HG03457 (cell line): ENCODE measurements around the gene ZNF549.
"Not testable (repeated sequence)": the region's sequence is repeated elsewhere in the genome, so short reads cannot be mapped to it uniquely, and the experiment has no call there.

ENCODE experiments used
- ATAC-seq: cut with Tn5 transposase; IDR thresholded peaks from one replicate; pipeline ENCODE4 v1.9.1; 2021; ENCODE audit warnings: moderate number of reproducible peaks; ENCODE audit not compliant: unreplicated experiment

The ZNF549 gene

GRCh38 chr19:57527136-57527881 is at the start of gene ZNF549:
TSS of gene ZNF549 (plus strand) at chr19:57527356. CDS start at chr19:57527574, 218 bp downstream.
- peak; percentile 89 for ATAC-seq

DNA sequence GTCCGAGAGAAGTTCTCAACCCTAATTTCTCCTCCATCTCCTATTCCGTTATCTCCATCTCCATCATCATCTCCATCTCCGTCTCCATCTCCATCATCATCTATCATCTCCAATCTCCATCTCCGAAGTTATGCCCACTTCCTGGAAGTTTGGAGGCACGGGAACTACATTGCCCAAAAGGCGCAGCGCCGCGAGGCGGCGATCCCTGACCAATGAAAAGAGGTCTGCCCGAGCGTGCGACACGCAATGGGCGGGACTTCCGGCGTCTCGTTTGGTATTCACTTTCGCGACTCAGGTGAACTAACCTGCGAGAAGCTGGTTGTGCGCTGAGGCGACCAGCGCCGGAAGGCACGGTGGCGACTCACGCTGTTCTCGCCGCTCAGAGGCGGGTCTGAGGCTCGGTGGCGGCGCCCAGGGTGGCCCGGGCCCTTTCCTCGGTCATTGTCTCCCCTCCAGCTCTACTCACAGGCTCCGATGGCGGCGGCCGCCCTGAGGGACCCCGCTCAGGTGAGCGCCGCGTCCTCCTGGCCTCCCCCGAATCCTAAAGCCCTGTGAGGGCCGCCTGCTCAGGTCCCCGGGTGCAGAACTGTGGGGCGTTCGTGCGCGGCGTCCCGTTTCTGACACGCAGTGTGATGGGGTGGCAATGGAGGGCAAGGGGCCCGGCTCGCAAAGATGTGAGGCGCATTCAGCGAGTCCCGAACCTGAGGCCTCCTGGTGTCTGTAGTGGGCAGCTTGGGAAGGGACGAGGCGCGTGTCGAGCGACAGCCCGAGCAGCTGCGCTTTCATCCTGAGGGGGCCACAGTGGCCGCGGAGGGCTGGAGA is 39.5 kb upstream of the ZNF549 start, which contains the start of gene ZNF419:
Gene ZNF419 (plus strand): TSS at position 274 of the 822 bp plus-strand sequence. CDS start 201 bp downstream, at position 475.
- ATAC-seq = peak; percentile 83

DNA sequence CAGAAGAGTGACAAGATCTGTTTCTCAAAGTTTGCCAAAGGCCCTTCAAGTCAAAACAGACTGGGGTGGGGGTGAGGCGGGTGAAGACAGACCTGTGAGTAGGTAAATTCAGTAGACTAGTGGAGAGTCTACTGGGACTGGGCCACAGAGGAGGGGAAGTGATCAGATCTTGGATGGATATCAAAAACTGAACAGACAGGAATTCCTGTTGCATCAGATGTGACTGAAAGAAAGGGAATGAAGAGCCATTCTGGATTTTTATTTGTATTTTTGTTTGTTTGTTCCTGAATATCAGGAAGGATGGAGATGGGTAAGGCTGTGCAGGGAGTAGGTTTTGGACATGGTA is 38.9 kb upstream of the ZNF549 start:
- not testable (repeated sequence) for ATAC-seq

- not testable (repeated sequence) for ATAC-seq
These were observed 27.9 kb upstream of the ZNF549 start for GRCh38 chr19:57499332-57499679.

GRCh38 chr19:57499680-57500395 is 27.3 kb upstream of the ZNF549 start, which contains the start of gene ZNF773:
TSS of gene ZNF773 (plus strand) at chr19:57499938. CDS start at chr19:57500081, 143 bp downstream.
- ATAC-seq = peak; percentile 94

GRCh38 chr19:57500400-57500799 is 26.8 kb upstream of the ZNF549 start:
- not testable (repeated sequence) for ATAC-seq

GRCh38 chr19:57506163-57506562 is 21.0 kb upstream of the ZNF549 start:
- ATAC-seq = no peak

- no peak for ATAC-seq
These were observed 15.7 kb upstream of the ZNF549 start for GRCh38 chr19:57511484-57511883.

GRCh38 chr19:57512845-57513244 is 14.3 kb upstream of the ZNF549 start:
- ATAC-seq = no peak

GRCh38 chr19:57515255-57515654 is 11.9 kb upstream of the ZNF549 start:
- ATAC-seq = no peak

DNA sequence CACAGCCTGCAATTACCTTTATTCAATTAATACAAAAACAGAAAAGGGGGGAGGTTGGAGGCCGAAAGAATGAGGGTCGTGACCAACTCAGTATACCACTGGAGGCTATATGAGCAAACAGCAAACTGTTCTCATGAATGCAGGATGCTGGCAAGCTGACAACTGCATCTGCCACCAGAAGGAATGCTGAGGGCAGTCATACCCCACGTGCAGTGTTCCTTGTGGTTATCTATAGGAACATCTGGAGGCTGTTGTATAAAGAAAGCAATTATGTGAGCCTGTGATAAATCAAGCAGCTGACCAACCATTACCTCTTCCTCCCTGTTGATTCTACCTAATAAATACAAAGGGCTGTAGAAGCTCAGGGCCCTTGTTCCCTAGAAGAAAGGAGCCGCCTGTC is 9.1 kb upstream of the ZNF549 start:
- ATAC-seq = not testable (repeated sequence)

GRCh38 chr19:57537953-57538547 is 10.9 kb downstream of the ZNF549 start:
- no peak for ATAC-seq

GRCh38 chr19:57546513-57546912 is 19.4 kb downstream of the ZNF549 start:
- no peak for ATAC-seq

DNA sequence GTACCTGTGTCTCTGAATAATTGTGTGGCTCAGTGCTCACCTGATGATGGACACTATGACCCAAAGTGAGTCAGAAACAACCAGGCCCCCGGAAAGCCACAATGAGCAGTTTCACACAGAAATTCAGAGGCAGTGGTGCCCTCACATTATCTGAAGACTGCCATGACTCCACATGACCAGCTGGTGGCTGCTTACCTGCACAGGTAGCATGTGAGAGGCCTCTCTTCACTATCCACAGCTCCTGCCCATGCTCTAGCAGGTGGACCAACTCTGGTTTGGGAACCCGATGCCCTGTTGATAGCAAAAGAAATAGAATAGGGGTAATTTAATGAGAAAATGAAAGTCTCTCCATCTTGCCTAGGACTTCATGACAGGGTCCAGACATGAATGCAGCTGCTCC is 25.3 kb downstream of the ZNF549 start:
- no peak for ATAC-seq

GRCh38 chr19:57557659-57558058 is 30.5 kb downstream of the ZNF549 start:
- ATAC-seq = no peak

GRCh38 chr19:57558525-57558924 is 31.4 kb downstream of the ZNF549 start:
- no peak for ATAC-seq

GRCh38 chr19:57559008-57559403 is 31.9 kb downstream of the ZNF549 start:
- ATAC-seq = no peak

- ATAC-seq = peak; percentile 90
These were observed 32.4 kb downstream of the ZNF549 start, which contains the start of gene ZNF550 for GRCh38 chr19:57559404-57560025. TSS of gene ZNF550 (minus strand) at chr19:57559863. CDS start at chr19:57559682, 181 bp downstream.

- ATAC-seq = no peak
These were observed 32.9 kb downstream of the ZNF549 start for GRCh38 chr19:57560049-57560491.

GRCh38 chr19:57563547-57563946 is 36.4 kb downstream of the ZNF549 start:
- no peak for ATAC-seq
